ENCODE results near the gene WDR74. TPM values are rescaled to one million over a fixed set of nuclear protein-coding genes. Genes with fewer than 3 reads are reported as not detected.

The WDR74 gene
- total RNA-seq, 1 experiment from 2014 or later: 222 TPM

DNA sequence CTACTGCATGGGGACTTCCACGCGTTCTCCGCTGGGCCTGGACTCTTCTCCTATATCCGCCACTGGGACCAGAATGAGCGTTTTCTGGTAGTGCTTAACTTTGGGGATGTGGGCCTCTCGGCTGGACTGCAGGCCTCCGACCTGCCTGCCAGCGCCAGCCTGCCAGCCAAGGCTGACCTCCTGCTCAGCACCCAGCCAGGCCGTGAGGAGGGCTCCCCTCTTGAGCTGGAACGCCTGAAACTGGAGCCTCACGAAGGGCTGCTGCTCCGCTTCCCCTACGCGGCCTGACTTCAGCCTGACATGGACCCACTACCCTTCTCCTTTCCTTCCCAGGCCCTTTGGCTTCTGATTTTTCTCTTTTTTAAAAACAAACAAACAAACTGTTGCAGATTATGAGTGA, 49.0 kb upstream of the WDR74 start:
- ChIA-PET POLR2A (ENCODE audit: unreplicated experiment) (no interaction called here), CTCF (no interaction called here)
- no peak overlapping the region for H3K4me3 ChIP-seq (ENCODE audit: low read length)
- H2AFZ ChIP-seq (ENCODE audit: low read length): no peak overlapping the region
- H3F3A ChIP-seq (ENCODE audit: low read length, unreplicated experiment): peaks cover 4% of the 10 kb centered on the region
- H3K4me2 ChIP-seq (ENCODE audit: low read length): no peak overlapping the region
- H3K9me2 ChIP-seq (replicated peaks; ENCODE audit: low read length): no peaks in the 10 kb centered on the region
- no peak overlapping the region for H3K27ac ChIP-seq (ENCODE audit: low read length)
- intact Hi-C loops (cut with micrococcal nuclease): no loop called here
- no peaks in the 10 kb centered on the region for H3K9me3 ChIP-seq (ENCODE audit: low read length)
- TF ChIP-seq EZH2 (IDR thresholded peaks at IDR 0.05; ENCODE audit: low read length, unreplicated experiment): no peak
- TF ChIP-seq, protein P1, sequence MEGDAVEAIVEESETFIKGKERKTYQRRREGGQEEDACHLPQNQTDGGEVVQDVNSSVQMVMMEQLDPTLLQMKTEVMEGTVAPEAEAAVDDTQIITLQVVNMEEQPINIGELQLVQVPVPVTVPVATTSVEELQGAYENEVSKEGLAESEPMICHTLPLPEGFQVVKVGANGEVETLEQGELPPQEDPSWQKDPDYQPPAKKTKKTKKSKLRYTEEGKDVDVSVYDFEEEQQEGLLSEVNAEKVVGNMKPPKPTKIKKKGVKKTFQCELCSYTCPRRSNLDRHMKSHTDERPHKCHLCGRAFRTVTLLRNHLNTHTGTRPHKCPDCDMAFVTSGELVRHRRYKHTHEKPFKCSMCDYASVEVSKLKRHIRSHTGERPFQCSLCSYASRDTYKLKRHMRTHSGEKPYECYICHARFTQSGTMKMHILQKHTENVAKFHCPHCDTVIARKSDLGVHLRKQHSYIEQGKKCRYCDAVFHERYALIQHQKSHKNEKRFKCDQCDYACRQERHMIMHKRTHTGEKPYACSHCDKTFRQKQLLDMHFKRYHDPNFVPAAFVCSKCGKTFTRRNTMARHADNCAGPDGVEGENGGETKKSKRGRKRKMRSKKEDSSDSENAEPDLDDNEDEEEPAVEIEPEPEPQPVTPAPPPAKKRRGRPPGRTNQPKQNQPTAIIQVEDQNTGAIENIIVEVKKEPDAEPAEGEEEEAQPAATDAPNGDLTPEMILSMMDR (conservative IDR thresholded peaks at IDR 0.05; ENCODE audit: low read depth, low read length): no peak
- no peak for TF ChIP-seq EZH2phosphoT487 (IDR thresholded peaks at IDR 0.05; ENCODE audit: borderline replicate concordance, low read length)
- H3K27me3 ChIP-seq (ENCODE audit: low read length): no peaks in the 10 kb centered on the region
- BruUV-seq (replicated peaks): no TSS peak
- H3K36me3 ChIP-seq (ENCODE audit: low read depth, low read length): peaks cover 58% of the 10 kb centered on the region
- H4K20me1 ChIP-seq (ENCODE audit: low read length): peaks cover 62% of the 10 kb centered on the region
- DNase-seq: no peak
- peaks cover 13% of the 10 kb centered on the region for H3K4me1 ChIP-seq (ENCODE audit: insufficient read depth, low read length)
- H3K79me2 ChIP-seq (ENCODE audit: low read length): peaks cover 35% of the 10 kb centered on the region
- no peak overlapping the region for H3K9ac ChIP-seq (ENCODE audit: low read length)
- ATAC-seq: no peak

DNA sequence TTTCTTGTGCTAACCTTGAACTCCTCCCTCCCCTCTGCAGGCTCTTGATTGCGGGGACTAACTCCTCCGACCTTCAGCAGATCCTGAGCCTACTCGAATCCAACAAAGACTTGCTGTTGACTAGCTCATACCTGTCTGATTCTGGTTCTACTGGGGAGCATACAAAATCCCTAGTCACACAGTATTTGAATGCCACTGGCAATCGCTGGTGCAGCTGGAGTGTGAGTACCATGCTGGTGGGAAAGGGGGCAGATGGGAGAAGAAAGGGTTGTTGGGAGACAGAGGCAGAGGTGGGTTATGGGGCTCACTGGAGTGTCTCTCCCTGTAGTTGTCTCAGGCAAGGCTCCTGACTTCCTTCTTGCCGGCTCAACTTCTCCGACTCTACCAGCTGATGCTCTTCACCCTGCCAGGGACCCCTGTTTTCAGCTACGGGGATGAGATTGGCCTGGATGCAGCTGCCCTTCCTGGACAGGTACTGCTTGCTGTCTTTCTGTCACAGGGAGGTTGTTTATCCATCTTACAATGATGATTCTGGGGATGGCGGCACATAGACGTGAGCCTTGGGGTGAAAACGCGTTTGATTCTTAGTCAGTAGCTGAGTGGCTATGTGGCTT, 45.9 kb upstream of the WDR74 start:
- Histone ChIP-seq H3F3A (ENCODE audit: low read length, unreplicated experiment) (peaks cover 7% of the 10 kb centered on the region), H3K4me2 (ENCODE audit: low read length) (0 out of 2 replicates have a peak overlapping the region, but pooled peaks have one; percentile 9), H4K20me1 (ENCODE audit: low read length) (peaks cover 80% of the 10 kb centered on the region), H3K4me3 (ENCODE audit: low read length) (no peak overlapping the region), H3K9ac (ENCODE audit: low read length) (no peak overlapping the region), H3K36me3 (ENCODE audit: low read depth, low read length) (peaks cover 75% of the 10 kb centered on the region), H2AFZ (ENCODE audit: low read length) (no peak overlapping the region), H3K79me2 (ENCODE audit: low read length) (peaks cover 59% of the 10 kb centered on the region), H3K9me3 (ENCODE audit: low read length) (no peaks in the 10 kb centered on the region), H3K4me1 (ENCODE audit: insufficient read depth, low read length) (peaks cover 27% of the 10 kb centered on the region), H3K27me3 (ENCODE audit: low read length) (no peaks in the 10 kb centered on the region), H3K27ac (ENCODE audit: low read length) (no peak overlapping the region), H3K9me2 (replicated peaks; ENCODE audit: low read length) (no peaks in the 10 kb centered on the region)
- no peak for DNase-seq
- CTCF ChIA-PET: interaction anchor here (0.8 kb wide), 1 partner anchor 1419 kb away, joined by 3 read pairs; no protein-coding TSS in a partner anchor
- POLR2A ChIA-PET (ENCODE audit: unreplicated experiment): no interaction called here
- BruUV-seq (replicated peaks): no TSS peak
- intact Hi-C loops (cut with micrococcal nuclease): no loop called here
- ATAC-seq: no peak
- no peak for TF ChIP-seq EZH2 (IDR thresholded peaks at IDR 0.05; ENCODE audit: low read length, unreplicated experiment)
- TF ChIP-seq EZH2phosphoT487 (IDR thresholded peaks at IDR 0.05; ENCODE audit: borderline replicate concordance, low read length): no peak
- TF ChIP-seq, protein P1 (conservative IDR thresholded peaks at IDR 0.05; ENCODE audit: low read depth, low read length): no peak

DNA sequence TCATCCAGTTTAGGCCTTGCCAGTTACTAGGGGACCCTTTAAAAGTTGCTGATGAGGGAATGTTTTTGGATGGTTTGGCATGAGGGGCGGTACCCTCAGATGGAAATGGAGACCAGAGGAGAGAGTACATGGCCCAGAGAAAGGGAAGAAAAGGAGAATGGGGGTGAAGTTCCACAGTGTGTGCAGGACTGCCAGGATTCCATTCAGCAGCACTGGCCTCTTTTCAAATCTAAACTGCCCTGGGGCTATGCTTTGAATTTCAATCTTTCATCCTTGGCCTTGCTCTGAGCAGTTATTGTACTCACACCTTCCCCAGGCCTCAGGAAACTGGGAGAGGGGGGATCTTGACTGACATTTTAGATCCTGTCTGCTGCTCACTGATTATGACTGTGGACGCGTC, 44.3 kb upstream of the WDR74 start:
- ATAC-seq: no peak
- peaks cover 67% of the 10 kb centered on the region for H3K36me3 ChIP-seq (ENCODE audit: low read depth, low read length)
- no peak for TF ChIP-seq EZH2 (IDR thresholded peaks at IDR 0.05; ENCODE audit: low read length, unreplicated experiment)
- TF ChIP-seq, protein P1 (conservative IDR thresholded peaks at IDR 0.05; ENCODE audit: low read depth, low read length): no peak
- no peak for TF ChIP-seq EZH2phosphoT487 (IDR thresholded peaks at IDR 0.05; ENCODE audit: borderline replicate concordance, low read length)
- peak overlapping the region; percentile 85 for H3K4me3 ChIP-seq (ENCODE audit: low read length)
- H3F3A ChIP-seq (ENCODE audit: low read length, unreplicated experiment): peaks cover 17% of the 10 kb centered on the region
- no peak overlapping the region for H3K27ac ChIP-seq (ENCODE audit: low read length)
- peak overlapping the region; percentile 95 for H3K4me2 ChIP-seq (ENCODE audit: low read length)
- no peaks in the 10 kb centered on the region for H3K9me3 ChIP-seq (ENCODE audit: low read length)
- H3K27me3 ChIP-seq (ENCODE audit: low read length): no peaks in the 10 kb centered on the region
- intact Hi-C loops (cut with micrococcal nuclease): loop anchor here (5.0 kb wide), 1 partner anchor 156 kb away; the partner anchor contains the start of genes HNRNPUL2 and TTC9C
- no peaks in the 10 kb centered on the region for H3K9me2 ChIP-seq (replicated peaks; ENCODE audit: low read length)
- ChIA-PET POLR2A (ENCODE audit: unreplicated experiment) (no interaction called here), CTCF (interaction anchor here (0.5 kb wide), 1 partner anchor 30 kb away, joined by 3 read pairs; no protein-coding TSS in a partner anchor)
- H2AFZ ChIP-seq (ENCODE audit: low read length): no peak overlapping the region
- no peak for DNase-seq
- H3K9ac ChIP-seq (ENCODE audit: low read length): peak overlapping the region; percentile 99; the same call in 1 of the 2 replicates
- peaks cover 70% of the 10 kb centered on the region for H4K20me1 ChIP-seq (ENCODE audit: low read length)
- no TSS peak for BruUV-seq (replicated peaks)
- peaks cover 70% of the 10 kb centered on the region for H3K79me2 ChIP-seq (ENCODE audit: low read length)
- peaks cover 38% of the 10 kb centered on the region for H3K4me1 ChIP-seq (ENCODE audit: insufficient read depth, low read length)

Data from PC-3 (cell line).